NCI-H2081 treated with DMSO at 0.1 percent for 48 hours (cell line): ENCODE results near the gene COL20A1.
"Not testable (repeated sequence)": the region's sequence is repeated elsewhere in the genome, so short reads cannot be mapped to it uniquely, and the experiment has no call there.

Experiments
- DNase-seq: peaks from one replicate; lab custom pipeline; 2025; lab: John Stamatoyannopoulos, UW

Gene COL20A1

DNA sequence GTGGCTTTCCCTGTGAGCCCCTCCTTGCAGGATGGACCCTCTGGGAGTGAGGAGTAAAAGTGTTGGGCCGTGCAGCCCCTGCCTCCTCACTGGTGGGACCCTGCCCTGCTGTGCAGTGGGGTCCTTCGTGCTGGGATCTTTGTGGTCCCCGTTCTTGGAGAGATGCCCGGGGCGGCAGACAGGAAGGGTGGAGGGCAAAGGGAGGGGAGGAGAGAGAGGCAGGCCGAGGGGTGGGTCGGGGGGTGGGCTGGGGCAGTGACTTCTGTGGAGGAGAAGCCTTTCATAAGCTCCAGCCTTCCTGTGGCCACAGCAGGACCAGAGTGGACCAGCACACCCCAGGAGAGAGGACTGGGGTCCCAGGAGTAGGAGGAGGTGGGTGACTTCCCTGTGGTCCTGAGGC is at the start of gene COL20A1:
Gene COL20A1, plus strand, starts transcription at position 283 of the 400 bp plus-strand sequence. CDS start 1,922 bp downstream, outside the sequence.
- no peak for DNase-seq

DNA sequence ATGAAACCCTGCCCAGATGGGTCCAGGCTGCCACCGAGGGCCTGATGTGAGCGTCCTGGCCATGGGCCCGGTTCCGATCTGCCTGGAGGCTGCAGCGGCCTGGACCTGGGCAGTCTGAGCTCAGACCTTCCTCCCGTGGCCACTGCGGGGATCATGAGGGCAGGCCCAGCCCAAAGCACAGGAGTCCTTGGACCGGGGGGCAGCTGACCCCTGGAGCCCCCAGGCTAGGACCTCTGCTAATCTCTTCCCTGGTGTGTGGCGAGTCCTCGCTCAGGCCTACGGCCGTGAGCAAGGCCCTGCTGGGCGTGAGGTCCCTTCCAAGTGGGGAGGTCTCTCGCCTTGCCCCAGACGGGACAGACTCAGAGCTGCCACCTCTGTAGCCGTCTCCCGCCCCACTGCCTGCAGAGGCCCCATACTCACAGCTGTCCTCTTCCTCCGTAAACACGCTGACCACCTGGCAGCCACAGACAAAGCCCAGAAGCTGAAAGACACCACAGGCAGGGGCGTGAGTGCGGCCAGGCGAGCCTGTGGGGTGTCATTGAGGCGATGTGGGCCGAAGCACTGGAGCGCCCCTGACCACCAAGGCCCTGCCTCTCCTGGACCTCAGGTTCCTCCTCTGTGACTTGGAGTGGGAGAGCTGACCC is 49.3 kb upstream of the COL20A1 start:
- no peak for DNase-seq

DNA sequence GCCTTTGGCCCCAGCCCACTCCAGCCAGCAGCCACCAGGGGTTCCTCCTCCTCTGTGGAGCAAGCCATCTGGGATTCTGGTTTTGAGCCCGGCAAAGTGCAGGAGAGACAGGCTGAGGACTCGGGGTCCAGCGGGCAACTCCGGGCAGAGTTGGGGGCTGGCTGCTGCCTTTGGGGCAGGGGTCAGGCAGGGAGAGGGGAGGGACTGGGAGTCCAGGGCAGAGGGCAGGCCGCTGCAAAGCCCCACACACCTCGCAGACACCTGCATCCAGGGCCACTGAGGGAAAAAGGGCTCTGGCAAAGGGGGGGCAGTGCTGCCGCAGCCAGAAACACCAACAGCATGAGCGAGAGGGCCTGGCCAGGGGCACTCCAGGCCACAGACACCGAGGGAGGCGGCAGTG is 48.5 kb upstream of the COL20A1 start:
- no peak for DNase-seq

DNA sequence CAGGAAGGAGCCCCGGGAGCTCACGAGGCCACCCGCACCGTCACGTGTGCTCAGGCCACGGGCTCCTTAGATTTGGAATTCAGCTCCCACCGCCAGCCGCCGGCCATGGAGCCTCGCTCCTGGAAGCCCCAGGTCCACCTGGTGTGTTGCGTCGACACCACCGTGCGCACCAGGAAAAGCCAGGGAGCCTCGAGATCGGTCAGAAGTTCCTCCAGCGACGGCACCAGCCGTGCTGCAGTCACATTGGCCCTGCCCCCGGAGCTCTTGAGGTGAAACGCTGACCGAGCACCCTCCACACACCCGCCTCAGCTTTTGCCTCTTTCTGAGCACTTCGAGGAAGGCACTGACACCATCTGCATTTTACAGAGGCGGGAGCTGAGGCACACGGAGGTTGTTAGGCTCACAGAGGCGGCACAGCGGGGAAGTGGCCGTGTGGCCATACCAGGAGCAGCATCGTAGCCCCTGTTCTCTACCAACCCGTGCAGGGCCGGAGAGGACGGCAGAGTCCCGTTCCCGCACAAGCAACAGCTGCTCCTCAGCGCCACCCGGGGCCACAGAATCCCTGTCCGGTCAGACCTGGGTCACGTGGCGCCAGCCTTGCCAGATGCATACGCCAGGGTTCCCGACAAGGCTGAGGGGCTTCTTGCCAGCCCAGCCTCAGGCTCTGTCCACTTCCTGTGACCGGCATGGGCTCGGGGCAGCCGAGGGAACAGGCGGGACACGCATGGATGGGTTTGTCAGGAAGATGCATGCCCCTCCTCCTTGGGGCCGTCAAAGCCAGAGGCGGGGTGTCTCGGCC is 46.3 kb upstream of the COL20A1 start:
- no peak for DNase-seq

DNA sequence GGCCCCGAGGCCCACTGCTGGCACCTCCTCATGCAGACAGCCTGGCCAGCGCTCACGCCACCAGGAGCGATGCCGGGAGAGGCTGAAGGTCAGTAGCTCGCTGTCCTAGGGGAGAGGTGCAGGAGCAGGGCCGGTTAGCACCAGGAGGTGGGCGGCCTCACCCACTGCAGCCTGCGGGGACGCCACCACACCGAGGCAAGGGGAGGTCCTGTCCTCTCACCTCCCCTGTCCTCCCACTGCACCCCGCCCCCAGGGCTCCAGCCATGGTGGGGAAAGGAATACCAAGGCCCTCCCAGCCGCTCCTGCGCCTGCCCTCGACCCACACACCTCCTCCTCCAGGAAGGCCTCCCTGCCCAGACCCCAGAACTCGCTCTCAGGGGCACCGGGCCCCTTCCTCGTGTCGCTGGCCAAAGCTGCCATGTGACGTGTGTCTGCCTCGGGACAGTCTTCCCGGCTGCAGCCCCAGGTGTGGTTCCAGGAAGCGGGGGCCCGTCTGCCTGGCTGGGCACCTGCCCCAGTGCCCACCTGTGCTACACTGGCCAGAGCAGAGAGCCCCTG is 45.2 kb upstream of the COL20A1 start:
- no peak for DNase-seq

DNA sequence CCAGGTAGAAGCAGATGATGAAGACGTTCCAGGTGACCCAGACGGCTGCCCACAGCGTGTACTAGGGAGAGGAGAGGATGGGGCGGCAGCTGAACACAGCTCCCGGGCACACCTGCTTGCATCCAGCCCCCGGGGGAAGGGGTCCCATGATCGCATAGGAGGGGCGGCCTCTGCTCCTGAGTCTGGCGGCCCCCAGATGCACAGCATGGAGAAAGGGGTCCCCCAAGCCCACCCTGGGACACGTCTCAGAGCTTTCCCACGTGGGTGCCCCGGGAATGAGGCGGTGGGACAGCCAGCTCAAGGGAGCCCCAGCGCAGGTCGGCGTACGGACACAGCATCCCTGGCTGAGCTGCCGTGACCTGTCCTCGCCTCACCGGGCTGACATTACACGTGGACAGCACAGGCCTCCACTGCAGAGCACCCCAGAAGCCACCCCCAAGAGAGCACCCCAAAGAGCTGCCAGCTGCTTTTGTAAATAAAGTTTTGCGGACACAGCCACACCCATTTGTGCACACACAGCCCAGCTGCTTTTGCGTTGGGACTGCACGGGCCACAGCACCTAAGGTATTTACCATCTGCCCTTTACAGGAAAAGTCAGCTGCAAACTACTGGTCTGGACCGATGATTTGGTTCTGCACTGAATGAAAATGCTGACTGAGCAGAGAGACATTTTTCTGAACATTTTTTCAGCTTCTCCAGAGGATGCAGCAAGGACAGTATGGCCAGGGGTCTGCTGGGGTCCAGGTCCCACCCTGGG is 44.0 kb upstream of the COL20A1 start:
- no peak for DNase-seq

DNA sequence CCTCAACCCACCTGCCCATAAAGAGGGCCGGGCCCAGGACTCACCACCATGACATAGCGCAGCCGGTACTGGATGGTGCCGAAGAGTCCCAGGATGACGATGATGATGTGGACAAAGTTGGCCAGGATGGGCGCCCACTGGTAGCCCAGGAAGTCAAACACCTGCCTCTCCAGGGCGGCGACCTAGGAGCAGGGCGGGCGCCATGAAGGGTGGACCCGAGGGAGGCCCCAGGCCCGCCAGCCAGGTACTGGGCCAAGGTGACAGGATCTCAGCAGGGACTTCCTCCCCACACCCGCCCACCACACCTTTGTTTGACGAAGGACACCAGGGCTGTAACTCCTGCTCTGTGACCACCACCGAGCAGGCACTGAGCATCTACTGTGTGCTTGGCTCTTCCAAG is 43.1 kb upstream of the COL20A1 start:
- DNase-seq = no peak

DNA sequence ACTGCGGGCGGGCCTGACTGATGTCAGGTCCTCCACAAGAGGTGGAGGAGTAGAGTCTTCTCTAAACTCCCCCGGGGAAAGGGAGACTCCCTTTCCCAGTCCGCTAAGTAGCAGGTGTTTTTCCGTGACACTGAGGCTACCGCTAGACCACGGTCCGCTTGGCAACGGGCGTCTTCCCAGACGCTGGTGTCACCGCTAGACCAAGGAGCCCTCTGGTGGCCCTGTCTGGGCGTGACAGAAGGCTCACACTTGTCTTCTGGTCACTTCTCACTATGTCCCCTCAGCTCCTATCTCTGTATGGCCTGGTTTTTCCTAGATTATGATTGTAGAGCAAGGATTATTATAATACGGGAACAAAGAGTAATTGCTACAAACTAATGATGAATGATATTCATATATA is 41.6 kb upstream of the COL20A1 start:
- DNase-seq = not testable (repeated sequence)

DNA sequence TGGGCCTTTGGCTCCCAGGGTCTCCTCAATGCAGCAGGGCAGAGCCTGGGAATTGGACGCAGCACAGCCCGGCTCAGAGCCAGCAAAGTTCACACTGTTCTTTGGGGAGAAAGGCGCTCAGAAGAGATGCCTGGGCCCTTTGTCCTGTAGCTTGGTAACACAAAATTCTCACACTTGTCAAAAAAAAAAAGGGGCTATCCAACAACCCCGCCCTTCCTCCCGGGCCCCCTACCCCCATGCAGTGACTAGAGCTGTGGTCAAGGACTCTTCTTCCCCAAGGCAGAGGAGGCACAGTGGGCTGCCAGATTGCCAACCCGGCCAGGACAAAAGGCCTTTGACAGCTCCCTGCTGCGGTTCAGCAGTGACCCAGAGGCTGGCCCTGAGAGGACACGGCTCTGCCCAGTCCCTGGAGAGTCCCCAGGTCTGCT is 40.7 kb upstream of the COL20A1 start:
- DNase-seq = no peak

DNA sequence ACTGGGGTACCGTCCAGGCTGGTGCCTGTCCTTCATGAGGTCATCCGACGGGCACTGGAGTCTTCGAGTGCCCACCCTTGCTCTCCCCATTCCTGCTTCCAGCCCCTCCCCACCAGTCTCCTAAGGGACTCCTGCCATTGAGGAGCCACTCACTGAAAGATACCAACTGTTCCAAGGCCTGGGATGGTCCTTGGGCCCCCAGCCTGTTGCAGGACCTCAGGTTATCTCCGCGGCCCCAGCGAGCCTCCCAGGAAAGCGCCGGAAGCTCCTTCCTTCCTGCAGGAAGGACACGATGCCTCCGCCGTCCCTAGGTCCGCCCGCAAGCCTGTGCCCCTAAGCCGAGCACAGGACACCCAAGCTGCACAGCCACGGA is 39.9 kb upstream of the COL20A1 start:
- no peak for DNase-seq

DNA sequence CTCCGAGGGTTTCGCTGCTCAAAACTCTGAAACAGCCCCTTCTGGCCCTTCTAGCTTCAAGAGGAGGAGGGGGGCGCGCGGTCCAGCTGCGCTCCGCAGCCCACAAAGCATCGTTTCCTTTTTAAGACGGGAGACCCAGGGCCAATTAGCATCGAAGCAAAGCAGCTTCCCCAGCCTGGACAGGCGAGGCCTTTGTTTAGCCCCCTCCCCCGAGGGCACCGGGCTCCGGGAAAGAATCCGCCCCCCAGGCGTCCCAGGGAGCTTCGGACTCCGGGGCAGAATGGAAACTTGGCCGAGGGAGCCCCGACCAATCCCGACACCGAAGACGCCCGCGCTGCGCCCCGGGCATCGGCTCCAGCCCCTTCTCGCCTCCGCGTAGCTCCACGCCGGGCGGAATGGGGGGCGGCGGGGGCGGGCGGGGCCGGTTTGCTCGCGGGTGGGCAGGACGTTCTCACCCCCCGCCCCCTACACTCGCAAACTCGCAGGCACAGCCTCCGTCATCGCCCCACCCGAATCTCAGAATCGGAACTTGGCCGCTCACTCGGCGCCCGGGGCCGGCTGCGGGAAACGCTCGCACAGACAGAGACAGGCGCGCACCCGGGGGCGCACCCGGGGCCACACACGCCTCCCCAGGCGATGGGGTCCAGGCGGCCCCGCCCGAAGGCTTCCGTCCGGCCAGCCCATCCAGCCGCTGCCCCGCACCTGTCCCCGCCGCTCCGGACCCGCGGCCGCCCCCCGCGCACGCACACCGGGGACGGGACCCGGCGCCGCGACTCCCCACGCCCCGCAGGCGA is 39.4 kb upstream of the COL20A1 start:
- DNase-seq = no peak

DNA sequence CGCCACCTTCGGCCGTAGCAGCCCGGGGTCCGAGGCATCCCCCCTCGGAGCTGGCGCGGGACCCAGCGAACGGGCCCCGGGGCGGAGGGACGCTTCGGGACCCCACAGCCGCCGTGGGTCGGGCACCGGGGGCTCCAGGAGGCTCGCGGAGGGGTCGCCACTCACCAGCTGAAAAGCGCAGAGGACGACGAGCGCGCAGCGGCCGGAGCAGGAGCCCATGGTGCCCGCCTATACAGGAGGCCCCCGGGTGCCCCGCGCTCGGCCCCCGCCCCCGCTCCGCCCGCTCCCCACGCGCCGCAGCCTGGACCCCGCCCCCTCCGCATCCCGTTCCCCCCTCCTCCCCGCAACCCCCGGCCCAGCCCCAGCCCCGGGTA is 38.8 kb upstream of the COL20A1 start, which contains the start of gene NKAIN4:
Gene NKAIN4, minus strand, starts transcription at position 232 of the 374 bp plus-strand sequence. Its CDS starts 13 bp downstream, at position 219.
- no peak for DNase-seq

DNA sequence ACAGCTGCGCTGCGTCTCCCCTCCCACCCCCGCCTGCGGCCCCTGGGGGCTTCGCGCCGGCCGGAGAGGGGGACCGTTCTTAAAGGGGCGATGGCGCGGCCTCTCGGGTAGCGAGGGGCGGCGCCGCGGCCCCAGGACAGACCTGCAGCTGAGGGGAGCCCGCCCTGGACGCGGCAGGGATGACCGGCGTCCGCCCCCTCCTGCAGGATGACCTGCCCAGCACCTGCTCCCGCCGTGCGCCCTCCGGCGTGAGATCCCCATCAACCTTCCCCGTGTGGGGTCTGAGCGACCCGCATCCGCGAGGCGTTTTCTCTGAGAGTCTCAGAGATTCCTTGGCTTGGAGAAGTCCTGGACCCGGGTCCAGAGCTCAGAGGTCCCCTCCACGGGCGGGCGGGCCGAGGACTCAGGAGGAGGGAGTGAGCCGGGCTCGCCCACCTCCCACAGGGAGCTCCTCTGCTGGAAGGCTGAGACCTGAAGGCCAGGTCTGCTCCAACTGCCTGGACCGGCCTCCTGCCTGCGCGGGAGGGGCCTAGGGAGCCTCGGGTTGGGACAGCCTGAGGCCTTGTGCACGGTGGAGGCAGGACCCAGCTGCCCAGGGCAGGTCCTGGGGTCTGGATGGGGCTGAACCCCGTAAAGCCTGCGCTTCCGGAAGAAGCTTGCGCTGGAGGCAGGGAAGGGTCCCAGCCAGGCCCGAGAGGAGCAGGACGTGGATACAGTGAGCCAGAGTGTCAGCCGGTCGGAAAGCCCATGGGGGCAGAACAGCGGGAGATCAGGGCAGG is 38.2 kb upstream of the COL20A1 start:
- DNase-seq = no peak

DNA sequence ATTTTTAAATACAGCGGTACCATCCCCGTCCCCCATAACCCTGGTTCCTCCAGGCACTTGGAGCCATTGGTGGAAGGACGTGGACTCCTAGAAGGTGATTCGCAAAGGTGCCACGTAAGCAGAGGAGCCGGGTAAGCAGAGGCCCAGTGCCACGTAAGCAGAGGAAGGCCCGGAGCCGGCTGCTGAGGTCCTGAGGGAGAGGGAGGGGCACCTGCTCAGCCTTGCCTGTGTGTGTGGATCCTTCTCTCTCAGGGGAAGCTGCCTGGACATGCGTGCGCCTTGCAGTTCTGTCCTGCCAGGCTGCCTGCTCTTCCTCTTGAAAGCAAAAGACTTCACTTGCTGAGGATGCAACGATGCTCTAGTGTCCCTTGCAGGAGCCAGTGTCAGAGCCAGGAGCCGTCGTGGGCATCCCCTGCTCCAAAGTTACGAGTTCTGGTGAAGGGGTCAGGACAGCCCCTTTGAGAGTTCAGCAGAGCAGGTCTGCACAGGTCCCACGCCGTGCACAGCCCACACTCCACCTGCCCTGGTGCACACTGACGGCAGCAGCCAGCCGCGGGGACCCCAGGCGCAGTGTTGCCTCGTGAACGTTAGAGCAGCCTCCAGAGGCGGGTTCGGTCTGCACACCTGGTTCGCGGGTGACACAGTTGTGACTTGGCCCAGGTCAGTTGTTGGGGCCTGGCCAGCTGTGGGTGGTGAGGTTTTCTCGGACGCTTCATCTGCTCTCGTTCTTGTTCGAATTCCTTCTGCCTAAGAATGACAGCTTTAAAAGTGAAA is 36.9 kb upstream of the COL20A1 start:
- no peak for DNase-seq

DNA sequence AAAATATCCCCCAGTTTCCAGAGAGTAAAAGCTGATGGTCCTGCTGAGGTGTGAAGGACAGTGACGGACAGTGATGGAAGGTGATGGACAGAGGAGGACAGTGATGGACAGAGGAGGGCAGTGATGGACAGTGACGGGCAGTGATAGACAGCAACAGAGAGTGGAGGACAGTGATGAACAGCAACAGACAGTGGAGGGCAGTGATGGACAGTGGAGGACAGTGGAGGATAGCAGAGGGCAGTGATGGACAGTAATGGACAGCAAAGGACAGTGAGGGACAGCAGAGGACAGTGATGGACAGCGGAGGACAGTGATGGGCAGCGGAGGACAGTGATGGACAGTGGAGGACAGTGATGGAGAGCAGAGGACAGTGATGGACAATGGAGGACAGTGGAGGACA is 36.0 kb upstream of the COL20A1 start:
- DNase-seq = no peak

DNA sequence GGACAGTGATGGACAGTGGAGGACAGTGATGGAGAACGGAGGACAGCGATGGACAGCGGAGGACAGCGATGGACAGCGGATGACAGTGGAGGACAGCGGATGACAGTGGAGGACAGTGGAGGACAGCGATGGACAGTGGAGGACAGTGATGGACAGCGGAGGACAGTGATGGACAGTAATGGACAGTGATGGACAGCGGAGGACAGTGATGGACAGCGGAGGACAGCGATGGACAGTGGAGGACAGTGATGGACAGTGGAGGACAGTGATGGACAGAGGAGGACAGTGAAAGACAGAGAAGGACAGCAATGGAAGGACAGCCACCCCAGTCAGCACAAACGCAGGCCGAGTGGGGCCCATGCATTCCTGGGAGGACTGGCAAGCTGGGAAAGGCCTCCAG is 35.4 kb upstream of the COL20A1 start:
- DNase-seq = no peak

DNA sequence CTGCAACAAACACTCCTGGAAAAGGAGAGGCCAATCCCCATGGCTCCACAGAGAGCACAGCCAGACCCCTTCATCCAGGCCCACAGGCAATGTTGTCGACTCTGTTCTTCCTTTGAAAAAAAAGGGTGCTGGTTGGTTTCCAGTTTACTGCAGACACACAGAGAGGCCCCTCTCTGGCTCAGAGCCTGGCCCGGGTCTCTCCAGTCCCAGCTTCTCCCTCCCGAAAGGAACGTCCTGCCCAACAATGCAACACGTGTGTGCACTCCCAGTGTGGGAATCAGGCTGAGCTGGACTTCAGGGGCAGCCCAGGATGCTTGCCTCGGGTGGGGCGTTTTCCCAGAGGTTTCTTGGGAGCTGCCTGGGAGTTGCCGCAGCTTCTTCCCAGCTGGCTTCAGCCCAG is 34.2 kb upstream of the COL20A1 start:
- no peak for DNase-seq

DNA sequence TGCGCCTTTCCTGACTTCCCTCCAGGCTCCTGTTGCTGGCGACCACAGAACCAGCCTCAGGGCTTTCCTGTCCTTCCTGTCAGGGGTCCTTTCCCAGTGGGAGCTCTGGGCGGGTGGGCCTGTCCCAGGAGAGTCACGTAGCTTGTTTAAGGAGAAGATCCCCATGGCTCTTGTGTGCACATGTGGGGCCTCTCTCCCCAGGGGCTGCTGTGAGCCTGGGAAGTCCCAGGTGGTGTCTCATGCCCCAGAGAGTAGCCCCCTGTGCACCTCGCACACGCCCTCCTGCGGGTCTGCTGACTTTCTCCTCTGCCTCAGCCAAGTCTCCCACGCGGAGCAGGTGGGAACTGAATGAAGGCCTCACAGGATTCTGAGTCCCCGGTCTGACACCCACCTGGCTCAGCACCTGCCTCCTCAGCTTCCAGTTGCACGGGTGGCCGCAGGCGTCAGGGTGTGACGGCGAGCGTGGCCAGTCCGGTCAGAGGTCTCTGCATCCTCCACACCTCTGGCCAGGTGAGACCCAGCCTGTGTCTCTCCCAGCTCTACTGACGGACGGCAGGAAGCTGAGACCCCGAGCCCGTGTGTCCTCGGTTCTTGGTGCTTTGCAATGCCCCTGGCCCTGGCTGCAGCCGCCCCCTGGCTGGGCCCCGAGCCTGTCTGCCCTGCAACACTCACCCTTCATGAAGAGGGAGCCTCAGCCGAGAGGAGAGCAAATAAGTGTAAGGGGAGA is 33.1 kb upstream of the COL20A1 start:
- DNase-seq = no peak

DNA sequence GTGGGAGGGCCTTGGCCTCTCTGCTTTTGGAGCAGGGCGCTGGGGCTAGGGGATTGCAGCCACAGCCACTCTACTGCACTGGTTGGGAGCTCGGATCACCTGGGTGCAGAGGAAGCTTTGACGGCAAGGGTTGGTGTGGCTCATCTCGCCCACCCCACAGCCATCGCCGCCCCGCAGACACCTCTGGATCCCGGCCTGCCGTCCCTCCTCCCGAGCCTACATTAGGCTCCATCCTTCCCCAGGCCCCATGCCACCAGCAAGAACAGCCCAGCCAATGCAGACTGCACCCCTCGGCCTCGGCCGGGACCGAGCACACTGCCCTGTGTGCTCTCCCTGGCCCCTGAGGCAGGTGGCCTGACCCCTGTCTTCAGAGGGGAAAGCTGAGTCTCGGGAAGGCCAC is 32.5 kb upstream of the COL20A1 start:
- DNase-seq = no peak
